Neutrophil (primary cell): ENCODE measurements around the gene SBF1.

Source experiments
- H3K27ac ChIP-seq: fragments of 200-600 bp; sonication (generic); 2 replicates; pipeline ENCODE4 v1.5.1; 2016; ENCODE audit warnings: mild to moderate bottlenecking, moderate library complexity
- H3K27me3 ChIP-seq: fragments of 200-600 bp; sonication (generic); 2 replicates; pipeline ENCODE4 v1.6.0; 2016; ENCODE audit warnings: mild to moderate bottlenecking
- H3K36me3 ChIP-seq: fragments of 200-600 bp; sonication (generic); 2 replicates; pipeline ENCODE4 v1.5.1; 2017
- H3K4me1 ChIP-seq, 2 experiments: fragments of 200-600 bp in 1 of 2; sonication (generic) in 1 of 2; 1 replicate in 1 of 2; 2 replicates in 1 of 2; pipeline versions ENCODE4 v1.5.1 to v1.6.1; 2013 to 2016; ENCODE audit warnings: low read depth in 1 of 2, low read length in 1 of 2, mild to moderate bottlenecking in 1 of 2, moderate library complexity in 1 of 2; ENCODE audit not compliant: control insufficient read depth in 1 of 2, insufficient read depth in 1 of 2
- H3K4me3 ChIP-seq, 2 experiments: fragments of 200-600 bp in 1 of 2; sonication (generic) in 1 of 2; 1 replicate in 1 of 2; 2 replicates in 1 of 2; pipeline ENCODE4 v1.5.1; 2013 to 2016; ENCODE audit warnings: low read depth in 1 of 2, low read length in 1 of 2, mild to moderate bottlenecking in 1 of 2, moderate library complexity in 1 of 2
- H3K9me3 ChIP-seq: fragments of 200-600 bp; sonication (generic); 2 replicates; pipeline ENCODE4 v1.5.1; 2016
- TF ChIP-seq, protein P1 (sequence below): fragments of 200-600 bp; sonication (generic); IDR thresholded peaks from 2 replicates; pipeline ENCODE4 v1.5.1; 2016; ENCODE audit warnings: antibody characterized with exemption

Gene SBF1

DNA sequence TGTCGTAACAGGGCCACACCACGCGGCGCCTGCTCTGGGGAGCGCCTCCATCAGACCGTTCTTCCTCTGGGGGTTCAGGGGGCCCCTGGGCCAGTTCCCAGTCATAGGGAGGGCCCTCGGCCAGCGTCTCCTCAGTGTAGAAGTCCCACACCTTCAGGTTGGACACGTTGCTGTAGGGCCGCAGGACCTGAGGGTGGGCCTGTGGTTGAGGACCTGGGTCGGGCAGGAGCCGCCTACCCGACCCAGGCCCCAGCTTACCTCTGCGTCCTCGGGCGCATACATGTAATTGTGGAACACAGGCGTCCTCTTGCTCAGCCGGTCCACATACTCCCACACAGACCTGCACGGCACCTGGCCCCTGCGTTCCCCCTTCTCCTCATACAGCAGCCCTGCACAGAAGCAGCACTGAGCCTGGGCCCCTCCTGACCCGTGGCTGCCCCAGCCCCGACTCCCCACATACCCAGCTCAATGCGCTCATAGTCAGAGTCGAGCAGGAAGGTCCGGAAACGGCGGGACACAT lies 20.2 kb downstream of the SBF1 start:
- no peaks in the 10 kb centered on the region for H3K27me3 ChIP-seq
- H3K36me3 ChIP-seq: peaks cover 92% of the 10 kb centered on the region
- no peak overlapping the region for H3K4me3 ChIP-seq

GRCh38 chr22:50452649-50453048 lies 22.2 kb downstream of the SBF1 start:
- Histone ChIP-seq H3K36me3 (peaks cover 89% of the 10 kb centered on the region), H3K4me3 (no peak overlapping the region), H3K27ac (no peak overlapping the region), H3K27me3 (no peaks in the 10 kb centered on the region), H3K9me3 (no peaks in the 10 kb centered on the region), H3K4me1 (no peaks in the 10 kb centered on the region)
- TF ChIP-seq, protein P1, sequence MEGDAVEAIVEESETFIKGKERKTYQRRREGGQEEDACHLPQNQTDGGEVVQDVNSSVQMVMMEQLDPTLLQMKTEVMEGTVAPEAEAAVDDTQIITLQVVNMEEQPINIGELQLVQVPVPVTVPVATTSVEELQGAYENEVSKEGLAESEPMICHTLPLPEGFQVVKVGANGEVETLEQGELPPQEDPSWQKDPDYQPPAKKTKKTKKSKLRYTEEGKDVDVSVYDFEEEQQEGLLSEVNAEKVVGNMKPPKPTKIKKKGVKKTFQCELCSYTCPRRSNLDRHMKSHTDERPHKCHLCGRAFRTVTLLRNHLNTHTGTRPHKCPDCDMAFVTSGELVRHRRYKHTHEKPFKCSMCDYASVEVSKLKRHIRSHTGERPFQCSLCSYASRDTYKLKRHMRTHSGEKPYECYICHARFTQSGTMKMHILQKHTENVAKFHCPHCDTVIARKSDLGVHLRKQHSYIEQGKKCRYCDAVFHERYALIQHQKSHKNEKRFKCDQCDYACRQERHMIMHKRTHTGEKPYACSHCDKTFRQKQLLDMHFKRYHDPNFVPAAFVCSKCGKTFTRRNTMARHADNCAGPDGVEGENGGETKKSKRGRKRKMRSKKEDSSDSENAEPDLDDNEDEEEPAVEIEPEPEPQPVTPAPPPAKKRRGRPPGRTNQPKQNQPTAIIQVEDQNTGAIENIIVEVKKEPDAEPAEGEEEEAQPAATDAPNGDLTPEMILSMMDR: no peak

More for the DNA sequence above, 20.2 kb downstream of the SBF1 start:
- Histone ChIP-seq H3K27ac (no peak overlapping the region), H3K9me3 (no peaks in the 10 kb centered on the region), H3K4me1 (no peaks in the 10 kb centered on the region)
- TF ChIP-seq, protein P1: no peak

GRCh38 chr22:50447576-50448551 lies 27.0 kb downstream of the SBF1 start:
- no peaks in the 10 kb centered on the region for H3K27me3 ChIP-seq
- no peaks in the 10 kb centered on the region for H3K9me3 ChIP-seq
- H3K4me3 ChIP-seq: no peak overlapping the region
- no peaks in the 10 kb centered on the region for H3K4me1 ChIP-seq
- no peak overlapping the region for H3K27ac ChIP-seq
- H3K36me3 ChIP-seq: peaks cover 87% of the 10 kb centered on the region
- TF ChIP-seq, protein P1: no peak

GRCh38 chr22:50446708-50447575 lies 27.9 kb downstream of the SBF1 start:
- no peaks in the 10 kb centered on the region for H3K4me1 ChIP-seq
- peaks cover 91% of the 10 kb centered on the region for H3K36me3 ChIP-seq
- H3K9me3 ChIP-seq: no peaks in the 10 kb centered on the region
- H3K27me3 ChIP-seq: no peaks in the 10 kb centered on the region
- H3K27ac ChIP-seq: no peak overlapping the region
- TF ChIP-seq, protein P1: no peak
- no peak overlapping the region for H3K4me3 ChIP-seq

GRCh38 chr22:50445880-50446707 lies 28.7 kb downstream of the SBF1 start:
- H3K4me1 ChIP-seq: no peaks in the 10 kb centered on the region
- TF ChIP-seq, protein P1: no peak
- no peaks in the 10 kb centered on the region for H3K27me3 ChIP-seq
- H3K36me3 ChIP-seq: peaks cover 93% of the 10 kb centered on the region
- no peak overlapping the region for H3K4me3 ChIP-seq
- H3K9me3 ChIP-seq: no peaks in the 10 kb centered on the region
- no peak overlapping the region for H3K27ac ChIP-seq
